Measurements from ENCODE around the gene PRDM10.
"Not testable (repeated sequence)": the region's sequence is repeated elsewhere in the genome, so short reads cannot be mapped to it uniquely, and the experiment has no call there.

Gene PRDM10

DNA sequence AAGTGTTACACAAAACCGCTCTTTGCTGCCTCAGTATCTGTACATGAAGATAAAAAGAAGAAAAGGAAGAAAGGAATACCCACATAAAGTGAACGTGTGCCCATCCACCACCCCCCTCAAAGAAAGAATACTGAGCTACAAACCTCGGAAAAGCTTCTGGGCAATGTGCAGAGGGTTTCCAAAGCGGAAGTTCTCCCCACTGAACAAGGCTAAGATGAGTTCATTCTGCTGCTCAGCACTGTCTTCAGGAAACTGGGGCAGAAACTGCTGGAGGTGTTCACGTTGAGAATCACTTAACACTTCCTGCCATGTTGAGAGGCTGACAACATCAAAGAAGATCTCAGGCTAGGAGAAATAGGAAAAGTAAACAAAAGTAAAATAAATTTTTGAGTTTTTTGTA is 114.2 kb downstream of the PRDM10 start:
- DNase-seq = peak; percentile 13

DNA sequence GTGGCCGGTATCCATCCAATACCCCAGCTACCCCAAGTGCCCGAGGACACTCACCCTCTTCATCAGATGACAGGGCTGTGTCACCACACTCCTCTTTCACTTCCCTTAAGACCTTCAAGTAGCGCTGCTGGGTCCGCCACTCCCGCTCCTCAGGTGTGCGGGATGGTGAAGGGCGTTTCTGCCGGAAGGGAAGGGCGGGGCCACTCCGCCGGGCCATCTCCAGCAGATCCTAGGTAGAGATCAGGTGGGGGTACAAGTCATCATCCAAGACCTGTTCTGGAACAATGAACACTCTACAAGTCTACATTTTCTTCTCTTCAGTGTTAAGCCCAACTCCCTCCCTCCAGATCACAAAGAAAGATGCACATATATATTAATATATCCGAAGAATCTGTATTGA is 117.3 kb downstream of the PRDM10 start:
- DNase-seq = no peak

DNA sequence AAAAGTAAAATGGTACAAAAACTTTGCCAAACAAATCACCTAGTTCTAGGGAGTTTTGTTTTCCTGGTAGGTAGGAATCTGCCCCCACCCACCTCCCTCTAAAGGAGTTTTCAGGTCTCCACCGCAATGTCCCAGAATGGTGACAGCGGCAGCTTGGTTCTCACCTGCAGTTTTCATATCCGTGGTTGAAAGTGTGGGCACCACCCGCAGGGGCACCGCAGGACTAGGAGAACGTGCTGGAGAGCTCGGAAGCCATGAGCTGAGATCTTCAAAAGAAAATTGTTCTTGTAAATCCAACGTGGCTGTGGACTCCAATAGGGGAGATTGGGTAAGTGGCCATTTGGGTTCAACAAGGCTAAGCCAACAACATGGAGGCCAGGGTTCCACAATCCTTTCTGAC is 118.1 kb downstream of the PRDM10 start:
- DNase-seq = no peak

DNA sequence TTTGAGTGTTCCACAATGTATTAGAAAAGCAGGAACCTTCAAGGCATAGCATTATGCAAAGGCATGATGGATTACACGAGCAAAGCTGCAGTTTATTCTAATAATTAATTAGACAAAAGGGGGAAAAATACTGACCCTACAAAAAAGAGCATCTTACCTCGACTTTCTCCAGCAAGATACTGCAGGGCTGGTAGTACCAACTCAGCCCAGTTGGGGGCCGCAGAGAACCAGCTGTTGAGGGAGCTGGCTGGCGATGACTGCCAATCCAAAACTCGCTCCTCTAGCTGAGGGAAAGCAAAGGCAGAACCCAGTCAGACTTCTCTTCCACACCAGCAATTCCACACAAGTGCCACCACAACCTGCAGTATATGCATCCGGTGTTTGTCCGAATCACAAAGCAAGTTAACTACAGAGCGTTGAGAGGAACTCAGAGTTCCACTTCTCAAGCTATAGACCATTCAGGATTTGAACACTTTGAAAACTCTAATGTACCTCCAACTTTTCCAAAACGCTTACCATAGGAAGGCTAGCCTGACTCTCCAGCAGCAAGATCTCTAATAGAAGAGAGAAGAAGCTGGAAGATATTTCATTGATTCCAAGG is 121.0 kb downstream of the PRDM10 start:
- DNase-seq = peak; percentile 24

DNA sequence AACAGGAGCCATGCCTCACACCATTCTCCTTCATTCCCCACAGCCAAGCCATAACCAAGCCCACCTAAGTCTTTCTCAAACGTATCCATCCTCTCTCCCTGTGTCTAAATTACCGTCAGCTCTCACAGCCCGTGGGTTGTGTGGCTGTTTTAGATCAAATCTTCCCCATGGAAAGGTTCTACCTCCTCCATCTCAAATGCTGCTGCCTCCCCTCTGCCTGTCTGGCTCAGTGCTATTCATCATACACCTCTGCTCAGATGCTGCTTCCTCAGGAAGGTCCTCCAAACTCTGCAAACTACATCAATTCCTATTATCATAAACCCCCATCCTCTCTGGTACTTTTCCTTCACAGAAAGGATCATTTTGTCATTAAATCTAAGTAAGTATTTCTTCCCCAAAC is 122.3 kb downstream of the PRDM10 start:
- no peak for DNase-seq

DNA sequence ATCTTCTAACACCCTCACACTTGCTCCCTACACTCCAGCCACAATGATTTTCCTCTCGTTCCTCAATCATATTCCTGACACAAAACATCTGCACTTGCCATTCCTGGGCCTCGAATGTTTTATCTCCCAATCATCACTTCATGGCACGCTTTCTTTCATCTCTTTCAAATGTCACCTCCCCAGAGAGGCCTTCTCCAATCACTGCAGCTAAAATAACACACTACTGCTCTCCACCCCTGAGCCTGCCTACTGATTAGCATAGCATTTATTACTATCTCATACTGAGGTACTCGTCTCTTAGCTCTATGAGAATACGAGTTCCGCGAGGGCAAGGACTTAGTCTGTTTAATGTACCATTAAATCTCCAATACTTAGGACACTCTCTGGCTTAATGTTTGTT is 130.7 kb downstream of the PRDM10 start:
- DNase-seq = no peak

DNA sequence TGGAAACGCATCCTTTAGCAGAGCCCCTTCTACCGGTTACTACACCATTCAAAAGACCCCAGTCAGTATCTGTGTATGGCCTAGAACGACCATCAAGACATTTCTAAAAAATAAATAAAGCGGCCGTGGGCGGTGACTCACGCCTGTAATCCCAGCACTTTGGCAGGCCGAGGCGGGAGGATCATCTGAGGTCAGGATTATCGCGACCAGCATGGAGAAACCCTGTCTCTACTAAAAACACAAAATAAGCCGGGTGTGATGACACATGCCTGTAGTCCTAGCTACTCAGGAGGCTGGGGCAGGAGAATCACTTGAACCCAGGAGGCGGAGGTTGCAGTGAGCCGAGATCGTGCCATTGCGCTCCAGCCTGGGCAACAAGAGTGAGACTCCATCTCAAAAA is 134.0 kb downstream of the PRDM10 start:
- DNase-seq = not testable (repeated sequence)

DNA sequence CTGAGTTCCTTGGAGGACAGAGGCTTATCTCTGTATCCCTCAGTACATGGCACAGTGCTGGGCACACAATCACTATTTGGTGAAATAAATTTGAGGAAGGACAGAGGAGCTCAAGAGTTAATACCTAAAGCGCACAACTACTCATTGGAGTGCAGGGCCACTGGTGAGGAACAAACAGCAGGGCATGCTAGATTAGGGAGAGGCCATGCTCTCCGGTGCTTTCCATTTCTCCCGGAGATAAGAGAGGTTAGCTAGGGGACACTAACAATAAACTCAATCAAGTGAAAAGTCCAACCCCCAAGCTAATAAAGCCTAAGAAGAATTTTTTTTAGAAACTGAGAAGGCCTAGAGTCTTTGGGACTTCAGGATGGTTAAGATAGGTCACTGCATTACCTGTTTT is 136.3 kb downstream of the PRDM10 start:
- DNase-seq = no peak

DNA sequence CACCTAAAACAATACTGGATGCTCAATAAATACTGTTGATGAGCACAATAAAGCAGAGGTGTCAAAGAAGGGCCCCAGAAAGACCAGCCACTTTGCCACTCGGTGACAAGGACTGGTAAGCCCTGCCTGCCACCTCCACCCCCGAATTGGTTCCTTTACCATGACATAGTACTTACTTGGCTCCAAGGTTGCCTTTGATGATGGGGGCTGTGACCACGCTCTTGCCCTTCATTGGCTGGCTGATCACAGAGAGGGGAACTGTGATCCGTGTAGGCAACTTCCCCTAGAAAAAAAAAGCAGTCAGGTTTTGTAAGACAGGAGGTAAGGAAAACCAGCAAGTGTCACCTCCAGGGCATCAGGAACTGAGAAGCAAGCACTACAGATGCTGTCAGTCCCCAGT is 136.9 kb downstream of the PRDM10 start:
- DNase-seq = no peak

DNA sequence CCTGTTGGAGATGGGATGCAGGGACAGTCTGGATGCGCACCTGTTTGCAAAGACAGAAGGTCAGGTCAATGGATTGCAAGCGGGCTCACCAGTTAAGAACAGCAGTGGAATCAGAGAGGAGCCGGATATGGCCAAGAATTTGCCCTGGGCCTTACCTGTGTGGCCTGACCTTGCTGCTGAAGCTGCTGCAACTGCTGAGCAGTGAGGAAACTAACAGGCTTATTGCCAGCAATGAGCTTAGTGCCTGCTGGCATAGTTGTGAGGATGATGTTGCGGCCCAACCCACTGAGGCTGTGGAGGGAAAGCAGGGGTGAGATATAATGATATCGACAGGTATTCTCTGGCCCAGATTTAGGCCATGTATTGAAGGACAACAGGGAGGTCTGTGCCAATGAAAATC is 137.8 kb downstream of the PRDM10 start:
- DNase-seq = no peak

DNA sequence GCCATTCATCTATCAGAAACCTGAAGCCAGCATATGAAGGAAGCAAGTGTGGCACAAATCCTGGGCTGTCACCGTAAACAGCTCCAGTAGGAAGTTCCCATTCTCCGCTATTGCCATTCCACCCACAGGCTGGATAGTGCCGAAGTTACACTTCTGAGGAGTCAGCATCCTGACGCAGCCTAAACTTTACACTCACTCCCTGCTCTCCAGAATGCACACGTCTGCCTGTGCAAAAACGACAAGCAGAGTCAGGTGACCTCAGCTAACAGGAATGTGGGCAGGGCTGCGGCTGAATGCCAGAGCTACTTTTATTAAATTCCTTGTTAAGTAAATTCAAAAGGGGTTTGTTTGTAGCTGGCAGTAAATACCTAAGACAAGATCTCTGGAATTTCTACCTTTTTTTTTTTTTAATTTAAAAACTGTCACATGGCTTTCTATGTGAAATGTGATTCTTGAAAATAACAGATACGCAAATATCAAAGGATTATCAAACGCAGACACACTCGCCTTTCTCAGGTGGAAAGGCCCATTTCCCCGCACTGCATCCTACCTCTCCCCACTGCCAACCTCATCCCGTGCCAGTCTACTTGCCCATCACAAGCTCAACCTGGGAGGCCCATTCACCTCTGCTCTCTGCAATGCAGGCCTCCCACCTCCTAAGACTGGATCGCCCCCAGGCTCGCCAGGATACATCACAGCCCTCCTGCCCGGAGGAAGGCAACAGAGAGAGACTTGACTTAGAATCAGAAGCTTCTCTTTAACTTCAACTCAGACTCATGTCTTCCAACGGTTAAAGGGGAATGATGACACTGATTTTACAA is 140.7 kb downstream of the PRDM10 start:
- DNase-seq = no peak

DNA sequence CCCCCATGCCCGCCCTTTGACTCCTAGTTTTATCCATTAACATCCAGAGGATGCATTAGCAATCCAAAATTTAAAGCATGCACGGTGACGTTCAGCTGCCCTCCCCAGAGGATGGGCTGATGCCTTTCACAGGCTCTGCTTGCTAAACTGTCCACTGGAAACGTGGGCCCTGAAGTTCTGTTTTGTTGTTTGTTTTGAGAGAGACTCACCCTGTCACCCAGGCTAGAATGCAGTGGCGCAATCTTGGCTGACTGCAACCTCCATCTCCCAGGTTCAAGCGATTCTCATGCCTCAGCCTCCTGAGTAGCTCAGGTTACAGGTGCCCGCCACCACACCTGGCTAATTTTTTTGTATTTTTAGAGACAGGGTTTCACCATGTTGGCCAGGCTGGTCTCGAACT is 146.6 kb downstream of the PRDM10 start:
- no peak for DNase-seq

DNA sequence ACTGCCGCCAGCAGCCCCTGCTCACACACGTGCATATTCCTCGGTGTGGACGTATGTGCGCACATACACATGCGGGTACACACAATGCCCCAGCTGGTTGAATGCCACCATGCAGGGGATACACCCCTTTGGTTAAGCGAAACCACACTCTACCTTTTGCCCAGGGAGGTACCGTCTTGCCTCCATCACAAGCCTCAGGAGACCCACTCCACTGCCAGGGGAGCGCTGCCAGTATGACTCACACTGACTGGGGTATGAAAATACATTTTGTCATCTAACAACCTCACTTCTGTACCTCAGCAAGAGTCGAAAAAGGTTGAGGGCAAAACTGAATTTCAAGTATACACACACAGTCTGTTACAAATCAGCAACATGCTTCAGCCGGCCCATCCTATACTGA is 147.5 kb downstream of the PRDM10 start:
- DNase-seq = no peak

DNA sequence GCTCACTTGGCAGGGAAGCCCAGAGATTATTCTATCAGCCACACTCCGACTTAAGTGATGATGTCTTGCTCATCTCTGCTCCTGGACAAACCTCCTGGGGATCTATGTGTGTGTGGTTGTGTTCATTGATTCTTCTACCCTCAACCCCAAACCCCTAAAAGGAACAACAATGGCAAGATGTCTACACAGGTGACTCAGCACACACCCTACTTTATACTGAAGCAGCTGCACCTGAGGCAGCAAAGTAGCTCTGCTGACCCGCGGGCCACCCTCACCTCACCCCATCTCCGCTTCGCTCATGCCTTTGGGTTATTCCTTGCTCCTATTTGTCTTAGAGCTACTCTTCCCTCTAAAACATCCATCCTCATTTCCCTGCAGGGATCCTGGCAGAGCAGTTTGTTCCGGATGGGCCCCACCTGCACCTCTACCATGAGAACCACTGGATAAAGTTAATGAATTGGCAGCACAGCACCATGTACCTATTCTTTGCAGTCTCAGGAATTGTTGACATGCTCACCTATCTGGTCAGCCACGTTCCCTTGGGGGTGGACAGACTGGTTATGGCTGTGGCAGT is 148.3 kb downstream of the PRDM10 start:
- DNase-seq = no peak

DNA sequence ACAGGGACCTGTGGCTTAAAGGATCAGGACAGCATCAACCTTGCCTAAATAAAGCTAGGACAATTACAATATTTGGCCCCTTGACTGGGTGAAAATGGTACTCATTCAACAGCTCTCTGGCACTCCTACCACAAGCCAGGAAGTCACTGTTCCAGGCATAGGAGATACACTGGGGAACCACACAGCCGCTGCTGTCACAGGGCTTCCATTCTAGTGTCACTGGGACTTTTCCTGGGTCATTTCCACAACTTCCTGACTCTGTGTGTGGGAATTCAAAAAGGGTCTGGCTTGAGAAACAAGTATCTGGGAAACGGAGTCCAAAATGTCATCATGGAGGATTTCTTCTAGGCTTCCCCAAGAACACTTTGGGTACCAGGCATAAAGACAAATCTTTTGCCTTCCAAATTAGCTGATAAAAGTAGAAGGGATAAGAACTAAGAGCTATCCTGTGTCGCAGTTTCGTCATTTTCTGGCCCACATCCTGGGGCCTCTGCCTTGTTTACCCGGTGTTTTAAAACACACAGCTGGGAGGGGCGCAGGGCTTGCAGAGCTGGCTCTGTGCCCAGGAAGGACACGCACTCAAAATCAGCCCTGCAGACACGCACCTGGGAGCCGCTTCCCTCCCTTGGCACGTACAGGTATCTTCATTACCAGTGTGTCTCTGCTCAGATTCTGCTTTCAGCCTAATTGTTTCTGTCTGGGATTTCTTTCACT is 149.0 kb downstream of the PRDM10 start:
- peak; percentile 88 for DNase-seq

DNA sequence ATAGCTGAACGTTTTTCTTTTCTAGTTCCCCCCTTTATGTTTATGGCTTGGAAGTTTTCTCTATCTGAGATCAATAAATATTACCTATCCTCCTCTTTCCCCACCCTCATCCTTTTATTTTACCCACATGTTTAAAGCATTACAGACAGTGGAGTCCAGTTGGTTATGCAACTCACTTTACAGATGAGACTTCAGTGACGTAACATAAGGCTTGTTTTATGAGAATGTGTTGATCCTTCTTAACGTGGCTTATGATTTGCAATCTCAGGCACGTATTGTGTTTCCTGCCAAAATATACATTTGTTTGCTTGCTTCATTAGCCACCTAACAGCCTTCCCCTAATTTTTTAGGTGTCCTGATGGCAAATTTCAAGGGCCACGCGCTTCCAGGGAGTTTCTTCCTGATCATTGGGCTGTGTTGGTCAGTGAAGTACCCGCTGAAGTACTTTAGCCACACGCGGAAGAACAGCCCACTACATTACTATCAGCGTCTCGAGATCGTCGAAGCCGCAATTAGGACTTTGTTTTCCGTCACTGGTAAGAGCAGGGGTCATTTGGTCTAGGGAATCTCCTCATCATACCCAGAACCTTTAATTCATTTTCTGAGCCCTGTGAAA is 150.4 kb downstream of the PRDM10 start:
- DNase-seq = no peak
